MM.1S (cell line): ENCODE data around the gene CR1.
"Not testable (repeated sequence)": the region's sequence is repeated elsewhere in the genome, so short reads cannot be mapped to it uniquely, and the experiment has no call there.

ENCODE experiments used
- DNase-seq: peaks from one replicate; pipeline ENCODE4 v3.0.0-alpha.2; 2015
- H2AFZ ChIP-seq: fragments of 300-600 bp; sonication (generic); 2 replicates; pipeline ENCODE4 v1.6.0; 2016; ENCODE audit warnings: antibody characterized with exemption, low read length
- H3F3A ChIP-seq: fragments of 300-600 bp; sonication (generic); 2 replicates; pipeline ENCODE4 v1.6.1; 2016; ENCODE audit warnings: mild to moderate bottlenecking, antibody characterized with exemption, low read length, moderate library complexity, mixed read lengths; ENCODE audit not compliant: insufficient read depth
- H3K27ac ChIP-seq: fragments of 300-600 bp; sonication (generic); 2 replicates; pipeline ENCODE4 v1.5.1; 2016; ENCODE audit warnings: mild to moderate bottlenecking, low read length
- H3K27me3 ChIP-seq: fragments of 300-600 bp; sonication (generic); replicated peaks from 2 replicates; pipeline ENCODE4 v1.6.0; 2016; ENCODE audit warnings: low read length; ENCODE audit not compliant: insufficient read depth
- H3K36me3 ChIP-seq: fragments of 300-600 bp; sonication (generic); replicated peaks from 2 replicates; pipeline ENCODE4 v1.6.1; 2016; ENCODE audit warnings: mild to moderate bottlenecking, low read length, mixed read lengths; ENCODE audit not compliant: insufficient read depth
- H3K4me1 ChIP-seq: fragments of 300-600 bp; sonication (generic); 2 replicates; pipeline ENCODE4 v1.6.1; 2016; ENCODE audit warnings: low read length, mixed read lengths
- H3K4me2 ChIP-seq: fragments of 300-600 bp; sonication (generic); 2 replicates; pipeline ENCODE4 v1.6.0; 2016; ENCODE audit warnings: low read depth, low read length
- H3K4me3 ChIP-seq: fragments of 300-600 bp; sonication (generic); 2 replicates; pipeline ENCODE4 v1.5.1; 2016; ENCODE audit warnings: low read length, mixed read lengths
- H3K79me2 ChIP-seq: fragments of 300-600 bp; sonication (generic); 2 replicates; pipeline ENCODE4 v1.6.1; 2016; ENCODE audit warnings: mixed run types, low read length, mixed read lengths
- H3K9ac ChIP-seq: fragments of 300-600 bp; sonication (generic); 2 replicates; pipeline ENCODE4 v1.6.1; 2016; ENCODE audit warnings: low read length, mixed read lengths
- H3K9me2 ChIP-seq: fragments of 300-600 bp; sonication (generic); replicated peaks from 2 replicates; pipeline ENCODE4 v1.6.1; 2016; ENCODE audit warnings: mild to moderate bottlenecking, low read length, mixed read lengths; ENCODE audit not compliant: insufficient read depth
- H3K9me3 ChIP-seq: fragments of 300-600 bp; sonication (generic); replicated peaks from 2 replicates; pipeline ENCODE4 v1.6.1; 2016; ENCODE audit warnings: mild to moderate bottlenecking, low read length, mixed read lengths; ENCODE audit not compliant: insufficient read depth
- H4K20me1 ChIP-seq: fragments of 300-600 bp; sonication (generic); 2 replicates; pipeline ENCODE4 v1.6.1; 2016; ENCODE audit warnings: mild to moderate bottlenecking, low read length, moderate library complexity, mixed read lengths; ENCODE audit not compliant: insufficient read depth
- EZH2 ChIP-seq: fragments of 300-600 bp; sonication (generic); optimal IDR thresholded peaks from 2 replicates; pipeline ENCODE3; 2017; ENCODE audit warnings: low read depth, mild to moderate bottlenecking, antibody characterized with exemption, low read length, mixed read lengths
- EZH2phosphoT487 ChIP-seq: fragments of 300-600 bp; sonication (generic); IDR thresholded peaks from 2 replicates; pipeline ENCODE4 v1.6.1; 2018; ENCODE audit warnings: antibody characterized with exemption, low read length
- TF ChIP-seq, protein P1 (sequence below): fragments of 300-600 bp; sonication (generic); IDR thresholded peaks from 2 replicates; pipeline ENCODE4 v1.5.1; 2016; ENCODE audit warnings: antibody characterized with exemption, low read length, mixed read lengths

Gene CR1

DNA sequence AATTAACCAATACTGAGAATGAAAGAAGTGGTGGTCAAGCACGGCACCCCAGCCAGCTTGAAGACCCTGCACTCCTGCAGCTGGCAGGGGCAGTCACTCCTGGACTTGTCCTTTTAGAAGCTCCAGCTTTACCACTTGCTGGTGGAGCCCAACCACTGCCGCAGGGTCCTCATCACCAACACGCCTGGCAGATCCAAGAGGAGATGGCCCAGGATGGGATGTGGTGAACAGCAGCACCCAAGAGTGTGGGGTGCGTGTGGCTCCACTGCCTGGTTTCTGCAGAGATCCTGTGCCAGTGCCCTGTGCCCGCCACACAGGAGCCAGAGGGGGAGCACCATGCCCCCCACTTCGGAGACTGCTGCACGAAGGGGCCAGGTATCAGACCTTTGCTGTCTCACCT, 162.5 kb downstream of the CR1 start:
- Histone ChIP-seq H3K9ac (no peak overlapping the region), H3K79me2 (no peaks in the 10 kb centered on the region), H3K4me1 (no peaks in the 10 kb centered on the region)

DNA sequence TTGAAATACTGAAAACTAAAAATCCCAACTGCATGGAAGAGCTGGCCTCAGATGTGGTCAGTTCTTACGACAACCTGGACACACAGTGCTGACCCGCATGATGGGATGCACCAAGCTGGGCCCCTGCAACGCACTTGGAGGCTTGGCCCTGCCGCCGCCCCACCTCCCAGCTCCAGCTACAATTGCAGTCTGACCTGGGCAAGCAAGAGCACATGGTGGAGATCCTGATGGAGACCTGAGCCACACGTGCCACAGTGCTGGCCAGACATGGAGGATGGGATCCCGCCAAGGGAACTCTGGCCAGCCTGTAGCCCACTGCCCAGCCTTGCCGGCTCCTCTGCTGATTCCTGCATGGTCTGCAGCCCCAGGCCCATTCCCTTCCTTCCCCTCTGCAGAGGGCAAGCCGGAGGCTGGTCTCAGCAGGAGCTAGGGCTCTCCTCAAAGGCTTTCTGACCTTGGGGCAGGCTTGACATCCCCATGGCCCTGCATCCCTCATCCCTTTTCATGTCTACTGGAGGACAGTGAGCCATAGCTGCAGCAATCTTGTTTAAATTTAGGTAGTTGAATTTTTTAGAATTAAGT, 163.0 kb downstream of the CR1 start:
- Histone ChIP-seq H3K9me3 (no peaks in the 10 kb centered on the region), H3F3A (no peaks in the 10 kb centered on the region), H3K36me3 (no peaks in the 10 kb centered on the region), H3K79me2 (no peaks in the 10 kb centered on the region), H3K9me2 (no peaks in the 10 kb centered on the region), H3K4me1 (no peaks in the 10 kb centered on the region), H2AFZ (no peak overlapping the region), H3K4me3 (no peak overlapping the region), H3K9ac (no peak overlapping the region), H3K27ac (no peak overlapping the region), H3K27me3 (no peaks in the 10 kb centered on the region), H4K20me1 (no peaks in the 10 kb centered on the region), H3K4me2 (no peak overlapping the region)
- no peak for DNase-seq
- TF ChIP-seq, protein P1, sequence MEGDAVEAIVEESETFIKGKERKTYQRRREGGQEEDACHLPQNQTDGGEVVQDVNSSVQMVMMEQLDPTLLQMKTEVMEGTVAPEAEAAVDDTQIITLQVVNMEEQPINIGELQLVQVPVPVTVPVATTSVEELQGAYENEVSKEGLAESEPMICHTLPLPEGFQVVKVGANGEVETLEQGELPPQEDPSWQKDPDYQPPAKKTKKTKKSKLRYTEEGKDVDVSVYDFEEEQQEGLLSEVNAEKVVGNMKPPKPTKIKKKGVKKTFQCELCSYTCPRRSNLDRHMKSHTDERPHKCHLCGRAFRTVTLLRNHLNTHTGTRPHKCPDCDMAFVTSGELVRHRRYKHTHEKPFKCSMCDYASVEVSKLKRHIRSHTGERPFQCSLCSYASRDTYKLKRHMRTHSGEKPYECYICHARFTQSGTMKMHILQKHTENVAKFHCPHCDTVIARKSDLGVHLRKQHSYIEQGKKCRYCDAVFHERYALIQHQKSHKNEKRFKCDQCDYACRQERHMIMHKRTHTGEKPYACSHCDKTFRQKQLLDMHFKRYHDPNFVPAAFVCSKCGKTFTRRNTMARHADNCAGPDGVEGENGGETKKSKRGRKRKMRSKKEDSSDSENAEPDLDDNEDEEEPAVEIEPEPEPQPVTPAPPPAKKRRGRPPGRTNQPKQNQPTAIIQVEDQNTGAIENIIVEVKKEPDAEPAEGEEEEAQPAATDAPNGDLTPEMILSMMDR = no peak

More for the DNA sequence above, 162.5 kb downstream of the CR1 start:
- Histone ChIP-seq H3K36me3 (no peaks in the 10 kb centered on the region), H4K20me1 (no peaks in the 10 kb centered on the region), H3K9me3 (no peaks in the 10 kb centered on the region), H3K27me3 (no peaks in the 10 kb centered on the region), H3K27ac (no peak overlapping the region), H2AFZ (no peak overlapping the region), H3K4me3 (no peak overlapping the region), H3F3A (no peaks in the 10 kb centered on the region), H3K9me2 (no peaks in the 10 kb centered on the region), H3K4me2 (no peak overlapping the region)
- DNase-seq = no peak
- TF ChIP-seq, protein P1 = no peak
- TF ChIP-seq EZH2 = no peak

DNA sequence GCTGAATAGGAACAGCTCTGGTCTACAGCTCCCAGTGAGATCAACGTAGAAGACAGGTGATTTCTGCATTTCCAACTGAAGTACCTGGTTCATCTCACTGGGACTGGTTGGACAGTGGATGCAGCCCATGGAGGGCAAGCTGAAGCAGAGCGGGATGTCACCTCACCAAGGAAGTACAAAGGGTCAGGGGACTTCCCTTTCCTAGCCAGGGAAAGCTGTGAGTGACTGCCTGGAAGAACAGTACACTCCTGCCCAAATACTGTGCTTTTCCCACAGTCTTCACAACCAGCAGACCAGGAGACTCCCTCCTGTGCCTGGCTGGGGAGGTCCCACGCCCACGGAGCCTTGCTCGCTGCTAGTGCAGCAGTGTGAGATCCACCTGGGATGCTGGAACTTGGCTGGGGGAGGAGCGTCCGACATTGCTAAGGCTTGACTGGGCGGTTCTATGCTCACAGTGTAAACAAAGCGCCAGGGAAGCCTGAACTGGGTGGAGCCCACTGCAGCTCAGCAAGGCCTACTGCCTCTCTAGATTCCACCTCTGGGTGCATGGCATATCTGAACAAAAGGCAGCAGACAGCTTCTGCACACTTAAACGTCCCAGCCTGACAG, 163.7 kb downstream of the CR1 start:
- H4K20me1 ChIP-seq = no peaks in the 10 kb centered on the region
- TF ChIP-seq EZH2phosphoT487 = no peak
- TF ChIP-seq, protein P1 = no peak
- no peak for TF ChIP-seq EZH2
- no peaks in the 10 kb centered on the region for H3K27me3 ChIP-seq
- H3F3A ChIP-seq = no peaks in the 10 kb centered on the region
- H3K9me3 ChIP-seq = no peaks in the 10 kb centered on the region
- no peak overlapping the region for H3K4me3 ChIP-seq
- H3K4me2 ChIP-seq = no peak overlapping the region
- no peaks in the 10 kb centered on the region for H3K36me3 ChIP-seq
- no peak overlapping the region for H3K9ac ChIP-seq
- H3K4me1 ChIP-seq = no peaks in the 10 kb centered on the region
- H2AFZ ChIP-seq = no peak overlapping the region
- no peak for DNase-seq
- no peaks in the 10 kb centered on the region for H3K79me2 ChIP-seq
- no peak overlapping the region for H3K27ac ChIP-seq
- H3K9me2 ChIP-seq = no peaks in the 10 kb centered on the region

DNA sequence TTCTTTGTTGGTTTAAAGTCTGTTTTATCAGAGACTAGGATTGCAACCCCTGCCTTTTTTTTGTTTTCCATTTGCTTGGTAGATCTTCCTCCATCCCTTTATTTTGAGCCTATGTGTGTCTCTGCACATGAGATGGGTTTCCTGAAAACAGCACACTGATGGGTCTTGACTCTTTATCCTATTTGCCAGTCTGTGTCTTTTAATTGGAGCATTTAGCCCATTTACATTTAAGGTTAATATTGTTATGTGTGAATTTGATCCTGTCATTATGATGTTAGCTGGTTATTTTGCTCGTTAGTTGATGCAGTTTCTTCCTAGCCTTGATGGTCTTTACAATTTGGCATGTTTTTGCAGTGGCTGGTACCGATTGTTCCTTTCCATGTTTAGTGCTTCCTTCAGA, 165.5 kb downstream of the CR1 start:
- H3K9me2 ChIP-seq, H2AFZ ChIP-seq, H3K4me3 ChIP-seq, H3K9me3 ChIP-seq, H3K9ac ChIP-seq, H3K4me2 ChIP-seq, H3K27me3 ChIP-seq, H3K79me2 ChIP-seq, DNase-seq, H3K27ac ChIP-seq, H4K20me1 ChIP-seq, H3F3A ChIP-seq, H3K4me1 ChIP-seq, H3K36me3 ChIP-seq: not testable (repeated sequence)
